Activated CD8-positive, alpha-beta memory T cell treated with anti-CD3 and anti-CD28 coated beads for 1 hour (primary cell): ENCODE results near the gene PLCB4.
"Not testable (repeated sequence)": the region's sequence is repeated elsewhere in the genome, so short reads cannot be mapped to it uniquely, and the experiment has no call there.

ENCODE experiments used
- DNase-seq, 2 donors: peaks; one replicate each; pipeline ENCODE4 v3.0.0-alpha.2; 2020; ENCODE audit warnings: low read depth in 1 of 2; ENCODE audit errors: extremely low read depth in 1 of 2

PLCB4 gene

GRCh38 chr20:9140162-9140760 lies 71.4 kb downstream of the PLCB4 start:
- DNase-seq, result no peak

GRCh38 chr20:9141070-9141469 lies 72.2 kb downstream of the PLCB4 start:
- no peak for DNase-seq

GRCh38 chr20:9141921-9142320 lies 73.0 kb downstream of the PLCB4 start:
- DNase-seq, result no peak

GRCh38 chr20:9142809-9143208 lies 73.9 kb downstream of the PLCB4 start:
- no peak for DNase-seq

- no peak for DNase-seq
These were observed 75.0 kb downstream of the PLCB4 start for GRCh38 chr20:9143926-9144325.

- DNase-seq, result no peak
These were observed 75.8 kb downstream of the PLCB4 start for GRCh38 chr20:9144643-9145042.

- no peak for DNase-seq
These were observed 76.3 kb downstream of the PLCB4 start for GRCh38 chr20:9145142-9145541.

- no peak for DNase-seq
These were observed 77.8 kb downstream of the PLCB4 start for GRCh38 chr20:9146649-9147048.

- no peak for DNase-seq
These were observed 78.7 kb downstream of the PLCB4 start for GRCh38 chr20:9147547-9148024.

- DNase-seq, result no peak
These were observed 79.4 kb downstream of the PLCB4 start for GRCh38 chr20:9148291-9148690.

GRCh38 chr20:9149087-9149486 lies 80.2 kb downstream of the PLCB4 start:
- DNase-seq, result no peak

- no peak for DNase-seq
These were observed 80.9 kb downstream of the PLCB4 start for GRCh38 chr20:9149796-9150195.

GRCh38 chr20:9150679-9151078 lies 81.8 kb downstream of the PLCB4 start:
- DNase-seq, result no peak

- not testable (repeated sequence) for DNase-seq
These were observed 83.3 kb downstream of the PLCB4 start for GRCh38 chr20:9152139-9152538.

GRCh38 chr20:9154464-9155024 lies 85.7 kb downstream of the PLCB4 start:
- no peak for DNase-seq

GRCh38 chr20:9156529-9157280 lies 87.8 kb downstream of the PLCB4 start:
- DNase-seq, result no peak

- no peak for DNase-seq
These were observed 91.4 kb downstream of the PLCB4 start for GRCh38 chr20:9160331-9160730.

GRCh38 chr20:9160757-9161156 lies 91.9 kb downstream of the PLCB4 start:
- DNase-seq, result no peak

- no peak for DNase-seq
These were observed 92.4 kb downstream of the PLCB4 start for GRCh38 chr20:9161311-9161710.

- no peak for DNase-seq
These were observed 94.4 kb downstream of the PLCB4 start for GRCh38 chr20:9163251-9163650.

GRCh38 chr20:9163995-9164394 lies 95.1 kb downstream of the PLCB4 start:
- no peak for DNase-seq

GRCh38 chr20:9165261-9165660 lies 96.4 kb downstream of the PLCB4 start:
- DNase-seq, result no peak
